ENCODE results near the gene DBN1. TPM values are rescaled to one million over a fixed set of nuclear protein-coding genes. Genes with fewer than 3 reads are reported as not detected.

DBN1 gene
- total RNA-seq, 1 experiment from 2014 or later, result 286 TPM

- TF ChIP-seq EZH2 (IDR thresholded peaks at IDR 0.05; ENCODE audit: borderline replicate concordance, low read depth, low read length, poor library complexity, severe bottlenecking), result no peak
- no peak for TF ChIP-seq CTCF (conservative IDR thresholded peaks at IDR 0.05; ENCODE audit: low read depth, low read length)
- H3K9me3 ChIP-seq (ENCODE audit: low read depth, low read length, poor library complexity, severe bottlenecking), result no peaks in the 10 kb centered on the region
- peaks cover 3% of the 10 kb centered on the region for H3K4me1 ChIP-seq (ENCODE audit: insufficient read depth, low read length, poor library complexity, severe bottlenecking)
- H3K27me3 ChIP-seq (replicated peaks; ENCODE audit: insufficient read depth, low read depth, low read length, poor library complexity), result no peaks in the 10 kb centered on the region
- H3K27ac ChIP-seq (ENCODE audit: low read depth, low read length, poor library complexity, severe bottlenecking), result no peak overlapping the region
- CTCF ChIA-PET, result interaction anchor here (0.8 kb wide), 1 partner anchor 50 kb away, joined by 3 read pairs; no protein-coding TSS in a partner anchor
- POLR2A ChIA-PET (ENCODE audit: low non-redundant PET), result no interaction called here
- H3K36me3 ChIP-seq (ENCODE audit: insufficient read depth, low read length, poor library complexity, severe bottlenecking), result no peaks in the 10 kb centered on the region
- intact Hi-C loops (cut with micrococcal nuclease; ENCODE audit: unreplicated experiment), result no loop called here
- no peak for DNase-seq (ENCODE audit: low spot score)
- no TSS peak for BruUV-seq (replicated peaks)
- H3K4me3 ChIP-seq (ENCODE audit: low read depth, low read length, poor library complexity, severe bottlenecking), result no peak overlapping the region
Observed at GRCh38 chr5:177440990-177441780, 32.2 kb downstream of the DBN1 start.

GRCh38 chr5:177440211-177440989 lies 33.0 kb downstream of the DBN1 start:
- POLR2A ChIA-PET (ENCODE audit: low non-redundant PET), result no interaction called here

More at GRCh38 chr5:177440211-177440989, 33.0 kb downstream of the DBN1 start:
- Histone ChIP-seq H3K27ac (ENCODE audit: low read depth, low read length, poor library complexity, severe bottlenecking) (no peak overlapping the region), H3K36me3 (ENCODE audit: insufficient read depth, low read length, poor library complexity, severe bottlenecking) (peaks cover 4% of the 10 kb centered on the region), H3K9me3 (ENCODE audit: low read depth, low read length, poor library complexity, severe bottlenecking) (no peaks in the 10 kb centered on the region), H3K27me3 (replicated peaks; ENCODE audit: insufficient read depth, low read depth, low read length, poor library complexity) (no peaks in the 10 kb centered on the region), H3K4me1 (ENCODE audit: insufficient read depth, low read length, poor library complexity, severe bottlenecking) (no peaks in the 10 kb centered on the region), H3K4me3 (ENCODE audit: low read depth, low read length, poor library complexity, severe bottlenecking) (no peak overlapping the region)
- no TSS peak for BruUV-seq (replicated peaks)
- intact Hi-C loops (cut with micrococcal nuclease; ENCODE audit: unreplicated experiment), result no loop called here
- CTCF ChIA-PET, result no interaction called here
- DNase-seq (ENCODE audit: low spot score), result no peak
- TF ChIP-seq CTCF (conservative IDR thresholded peaks at IDR 0.05; ENCODE audit: low read depth, low read length), result no peak
- no peak for TF ChIP-seq EZH2 (IDR thresholded peaks at IDR 0.05; ENCODE audit: borderline replicate concordance, low read depth, low read length, poor library complexity, severe bottlenecking)

All from A673 (cell line).